HG02678 (cell line): Measurements from ENCODE around the gene FAM20A.
A peak's percentile ranks its signal among the peaks of the same experiment; 100 is the strongest.
"Not testable (repeated sequence)": the region's sequence is repeated elsewhere in the genome, so short reads cannot be mapped to it uniquely, and the experiment has no call there.

Experiments
- ATAC-seq: cut with Tn5 transposase; IDR thresholded peaks from one replicate; pipeline ENCODE4 v1.9.1; 2021; ENCODE audit warnings: mild to moderate bottlenecking, moderate library complexity; ENCODE audit not compliant: unreplicated experiment

Gene FAM20A

GRCh38 chr17:68533887-68534694 is 67.1 kb downstream of the FAM20A start:
- no peak for ATAC-seq

- no peak for ATAC-seq
Measured at GRCh38 chr17:68532826-68533225, 68.3 kb downstream of the FAM20A start.

- ATAC-seq, result no peak
Measured at GRCh38 chr17:68531252-68531651, 69.9 kb downstream of the FAM20A start.

GRCh38 chr17:68527314-68527713 is 73.9 kb downstream of the FAM20A start:
- no peak for ATAC-seq

GRCh38 chr17:68526548-68526947 is 74.6 kb downstream of the FAM20A start:
- no peak for ATAC-seq

- ATAC-seq, result no peak
Measured at GRCh38 chr17:68522266-68522665, 78.9 kb downstream of the FAM20A start.

- no peak for ATAC-seq
Measured at GRCh38 chr17:68519911-68520310, 81.3 kb downstream of the FAM20A start.

- not testable (repeated sequence) for ATAC-seq
Measured at GRCh38 chr17:68519051-68519450, 82.1 kb downstream of the FAM20A start.

GRCh38 chr17:68518063-68518815 is 82.9 kb downstream of the FAM20A start:
- no peak for ATAC-seq

- not testable (repeated sequence) for ATAC-seq
Measured at GRCh38 chr17:68517605-68518004, 83.6 kb downstream of the FAM20A start.

- ATAC-seq, result no peak
Measured at GRCh38 chr17:68516732-68517131, 84.4 kb downstream of the FAM20A start.

GRCh38 chr17:68514831-68515635 is 86.1 kb downstream of the FAM20A start:
- no peak for ATAC-seq

GRCh38 chr17:68513932-68514331 is 87.2 kb downstream of the FAM20A start:
- ATAC-seq, result no peak

- ATAC-seq, result no peak
Measured at GRCh38 chr17:68512960-68513474, 88.2 kb downstream of the FAM20A start.

- ATAC-seq, result peak; percentile 90
Measured at GRCh38 chr17:68512247-68512959, 88.8 kb downstream of the FAM20A start, which contains the start of gene PRKAR1A. Gene PRKAR1A, plus strand, starts transcription at chr17:68512430. Its CDS starts 2,970 bp downstream, at chr17:68515400.

- peak; percentile 49 for ATAC-seq
Measured at GRCh38 chr17:68511671-68512246, 89.4 kb downstream of the FAM20A start.

- no peak for ATAC-seq
Measured at GRCh38 chr17:68511254-68511670, 89.9 kb downstream of the FAM20A start.

GRCh38 chr17:68509141-68510057 is 91.8 kb downstream of the FAM20A start:
- no peak for ATAC-seq

- no peak for ATAC-seq
Measured at GRCh38 chr17:68507576-68507975, 93.6 kb downstream of the FAM20A start.
